ENCODE data around the gene USP46.

Gene USP46

DNA sequence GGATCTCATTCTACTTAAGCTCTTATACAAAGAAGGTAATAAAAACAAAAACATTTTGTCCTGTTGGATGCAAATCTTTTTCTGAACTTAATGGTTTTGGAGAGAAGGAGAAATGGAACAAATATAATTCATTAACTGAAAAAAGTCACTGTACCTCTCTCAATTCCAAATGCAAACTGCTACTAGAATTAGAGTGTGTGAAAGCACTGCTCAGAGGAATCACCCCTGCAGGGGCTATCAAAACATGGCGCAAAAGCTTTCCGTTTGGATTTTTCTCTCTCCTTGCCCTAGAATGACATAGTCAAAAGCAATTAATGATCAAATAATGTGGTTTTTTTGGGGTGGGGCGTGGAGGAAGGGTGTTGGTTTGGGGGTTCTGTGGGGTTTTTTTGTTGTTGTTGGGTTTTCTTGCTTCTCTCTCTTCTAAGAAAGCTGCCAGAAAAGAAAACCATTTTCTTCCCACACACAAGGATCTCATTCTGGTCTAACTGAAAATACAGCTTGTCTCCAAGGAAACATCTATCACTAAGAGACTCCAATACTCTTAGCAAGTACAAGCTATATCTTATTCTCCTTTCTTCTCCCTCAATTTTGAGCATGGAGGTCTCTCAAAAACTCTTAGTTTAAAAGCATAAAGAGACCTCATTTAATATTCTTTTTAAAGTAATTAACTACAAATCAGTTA is 41.6 kb downstream of the USP46 start:
- DNase-seq: no peak

DNA sequence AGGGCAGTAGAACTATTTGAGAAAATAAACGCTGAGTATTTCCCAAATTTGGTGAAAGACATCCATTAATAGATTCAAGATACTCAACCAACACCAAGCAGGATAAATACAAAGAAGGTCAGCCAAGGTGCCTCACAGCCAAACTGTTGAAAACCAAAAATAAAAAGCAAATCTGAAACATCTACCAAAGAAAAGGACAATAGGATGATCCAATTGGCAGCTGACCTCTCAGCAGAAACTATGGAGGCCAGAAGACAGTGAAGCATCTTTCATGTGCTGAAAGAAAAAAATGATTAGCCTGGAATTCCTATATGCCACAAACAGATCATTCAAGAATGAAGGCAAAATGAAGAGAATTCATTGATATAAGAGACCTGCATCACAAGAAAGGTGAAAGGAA is 44.9 kb downstream of the USP46 start:
- DNase-seq: no peak

DNA sequence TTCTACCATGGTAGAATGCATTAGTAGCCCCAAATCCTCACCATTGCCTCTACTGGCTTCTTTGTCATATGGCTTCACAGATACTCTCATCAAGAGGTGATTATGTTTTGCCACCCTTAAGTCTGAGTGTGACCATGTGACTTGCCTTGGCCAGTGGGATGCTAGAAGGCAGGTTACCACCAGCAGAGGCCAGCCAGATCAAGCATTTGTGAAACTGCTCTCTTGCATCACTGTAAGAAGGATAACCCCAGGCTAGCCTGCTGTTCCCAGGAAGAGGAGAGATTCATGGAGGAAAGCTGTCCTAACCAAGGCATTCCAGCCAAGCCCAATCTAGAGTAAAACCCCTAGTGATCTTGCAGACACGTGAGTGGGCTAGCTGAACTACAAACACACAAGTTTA is 46.8 kb downstream of the USP46 start:
- DNase-seq: no peak

DNA sequence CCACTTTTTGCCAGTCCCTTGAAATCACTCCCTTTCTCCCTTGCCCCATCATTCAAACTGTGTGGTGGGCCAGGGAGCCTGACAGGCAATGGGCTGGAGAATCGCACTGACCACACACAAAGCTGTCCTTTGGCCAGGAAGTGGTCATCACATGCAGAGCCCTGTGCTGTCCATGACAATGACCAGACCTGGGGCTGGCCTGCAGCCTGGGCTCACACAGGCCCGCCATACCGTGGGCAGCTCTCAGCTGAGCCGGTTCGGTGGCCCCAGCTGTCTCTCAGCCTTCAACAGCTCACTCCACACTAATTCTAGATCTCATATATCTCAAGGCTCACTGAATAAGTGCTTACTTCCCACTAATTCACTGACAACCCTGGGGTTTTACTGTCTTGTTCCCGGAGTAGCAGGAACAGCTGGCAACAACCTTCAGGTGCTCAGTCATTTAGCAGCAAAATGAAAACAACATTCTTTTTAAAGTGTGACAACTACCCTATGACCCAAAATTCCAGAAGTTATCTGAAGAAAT is 48.0 kb downstream of the USP46 start:
- DNase-seq: no peak

DNA sequence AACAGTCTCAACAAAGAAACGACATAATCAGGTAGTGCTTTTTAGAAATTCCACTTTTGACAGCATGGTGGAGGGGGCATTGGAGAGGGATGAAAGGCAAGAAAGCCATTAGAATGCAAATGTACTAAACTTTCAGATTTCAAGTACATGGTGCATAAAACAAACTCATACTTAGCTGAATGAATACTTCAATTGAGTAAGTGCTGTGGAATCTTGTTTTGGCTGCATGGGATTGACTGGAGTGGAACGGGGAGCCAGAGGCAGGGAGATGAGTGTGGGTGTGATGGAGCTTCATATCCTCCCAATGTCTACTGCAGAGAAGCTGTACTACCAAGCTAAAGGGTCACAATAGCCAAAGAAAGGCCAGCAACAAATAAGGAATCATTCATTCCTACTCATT is 52.4 kb downstream of the USP46 start:
- DNase-seq: no peak

DNA sequence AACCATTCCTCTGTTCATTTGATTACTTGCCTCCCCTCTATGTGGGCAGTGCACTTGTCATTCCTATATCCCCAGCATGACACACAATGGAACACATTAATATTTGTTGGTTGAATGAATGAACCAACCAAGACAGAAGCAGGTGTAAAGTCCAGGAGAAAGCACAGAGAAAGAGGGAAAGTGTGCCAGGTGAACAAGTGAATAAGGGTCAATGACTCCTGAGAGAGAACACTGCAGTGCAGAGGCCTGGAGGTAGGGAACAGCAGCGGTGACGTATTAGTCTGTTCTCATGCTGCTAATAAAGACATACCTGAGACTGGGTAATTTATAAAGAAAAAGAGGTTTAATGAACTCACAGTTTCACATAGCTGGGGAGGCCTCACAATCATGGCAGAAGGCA is 53.1 kb downstream of the USP46 start:
- no peak for DNase-seq

DNA sequence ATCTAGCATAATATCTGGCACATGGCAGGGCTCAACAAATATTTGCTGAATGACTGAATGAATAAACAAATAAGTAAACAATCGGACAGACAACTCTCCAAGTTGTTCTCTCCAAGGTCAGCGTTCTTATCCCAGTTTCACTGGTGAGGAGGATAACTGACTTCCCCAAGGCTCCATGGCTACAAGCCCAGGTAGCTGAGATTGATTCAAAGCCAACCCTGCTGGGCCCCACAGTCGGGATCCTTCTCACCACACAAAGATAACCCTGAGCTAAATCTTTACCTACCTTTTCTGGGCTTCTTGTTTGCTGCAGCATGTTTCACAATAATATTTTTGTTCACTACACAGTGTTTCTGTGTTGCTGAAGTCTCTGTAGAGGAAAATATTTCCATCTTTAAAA is 54.9 kb downstream of the USP46 start:
- no peak for DNase-seq

DNA sequence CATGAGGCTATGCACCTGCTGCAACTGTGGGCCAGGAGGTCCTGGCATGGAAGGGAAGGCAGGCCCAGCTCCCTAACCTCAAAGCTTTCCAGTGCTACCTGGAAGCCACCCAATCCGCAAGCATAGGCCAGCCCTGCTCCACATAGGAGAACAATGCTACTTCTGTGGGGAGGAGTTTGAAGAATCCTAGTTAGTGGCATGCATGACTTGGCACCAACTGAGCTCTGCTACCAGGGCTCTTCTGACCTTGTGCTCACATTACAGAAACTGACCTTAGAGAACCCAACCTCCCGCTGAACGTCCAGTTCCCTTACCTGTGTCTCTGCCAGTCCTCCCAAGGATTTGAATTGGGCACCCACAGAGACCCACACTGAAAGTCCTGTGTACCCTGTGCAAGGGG is 58.8 kb downstream of the USP46 start:
- no peak for DNase-seq

DNA sequence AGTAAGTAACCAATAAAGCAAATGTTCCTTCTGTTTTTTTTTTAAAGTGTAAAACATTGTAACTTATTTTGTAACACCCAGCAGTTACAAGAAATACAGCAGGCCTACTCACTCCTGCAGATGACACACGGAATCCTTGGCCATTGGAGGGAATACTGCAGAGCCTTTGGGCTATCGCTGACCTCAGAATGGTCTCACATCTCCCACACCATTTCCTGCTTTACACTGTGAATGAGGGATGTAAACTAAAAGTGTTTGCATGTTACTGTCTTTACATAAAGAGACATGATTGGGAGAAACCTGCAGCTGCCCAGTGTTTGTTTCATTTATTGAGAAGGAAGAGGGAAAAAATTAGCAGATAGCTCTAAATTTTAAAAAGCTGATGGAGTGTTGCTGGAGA is 64.1 kb downstream of the USP46 start:
- no peak for DNase-seq

DNA sequence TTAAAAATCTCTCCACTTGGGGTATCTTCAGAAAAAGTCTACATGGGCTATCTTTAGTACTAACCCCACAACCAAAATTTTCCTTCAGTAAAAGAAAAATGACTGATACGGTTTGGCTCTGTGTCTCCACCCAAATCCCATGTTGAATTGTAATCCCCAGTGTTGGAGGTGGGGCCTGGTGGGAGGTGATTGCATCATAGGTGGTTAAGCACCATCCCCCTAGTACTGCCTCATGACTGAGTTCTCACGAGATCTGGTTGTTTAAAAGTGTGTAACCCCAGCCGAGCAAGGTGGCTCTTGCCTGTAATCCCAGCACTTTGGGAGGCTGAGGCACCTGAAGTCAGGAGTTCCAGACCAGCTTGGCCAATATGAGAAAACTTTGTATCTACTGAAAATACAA is 66.8 kb downstream of the USP46 start:
- no peak for DNase-seq

DNA sequence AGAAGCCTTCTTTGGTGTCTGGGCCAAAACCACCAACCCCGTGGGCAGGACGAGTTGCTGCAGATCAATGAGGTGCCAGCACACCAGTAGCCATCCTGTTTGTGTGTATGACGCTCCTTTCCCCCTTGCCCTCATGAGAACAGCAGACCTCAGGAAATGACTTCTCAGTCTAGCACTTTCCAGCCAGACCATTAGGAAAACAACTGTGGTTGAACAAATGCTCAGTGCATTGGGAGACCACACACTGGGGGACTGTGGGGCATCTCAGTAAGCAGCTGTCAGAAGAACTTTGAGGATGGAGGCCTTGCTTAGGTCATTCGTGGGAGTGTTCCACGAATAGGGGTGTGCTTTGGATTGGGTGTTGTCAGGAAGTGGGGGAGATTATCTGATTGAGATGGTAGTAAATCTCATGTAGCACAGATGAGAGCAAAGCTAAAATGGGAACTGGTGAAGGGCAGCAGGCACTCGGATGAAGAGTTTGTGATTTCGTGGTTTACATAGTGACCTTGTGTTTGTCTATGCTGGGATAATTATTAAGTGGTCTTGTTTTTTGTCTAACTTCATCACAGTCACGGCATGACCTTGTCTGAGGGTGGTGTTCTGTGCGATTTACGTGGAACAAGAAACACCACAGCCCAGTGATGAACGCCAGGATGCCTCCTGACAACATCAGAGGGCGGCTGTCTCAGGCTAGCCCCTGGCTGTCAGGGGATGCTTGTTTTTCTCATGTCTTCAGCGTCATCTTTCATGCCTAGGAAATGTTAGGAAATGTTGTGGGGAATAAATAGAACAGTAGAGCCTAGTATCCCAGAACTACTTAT is 70.1 kb downstream of the USP46 start:
- no peak for DNase-seq

DNA sequence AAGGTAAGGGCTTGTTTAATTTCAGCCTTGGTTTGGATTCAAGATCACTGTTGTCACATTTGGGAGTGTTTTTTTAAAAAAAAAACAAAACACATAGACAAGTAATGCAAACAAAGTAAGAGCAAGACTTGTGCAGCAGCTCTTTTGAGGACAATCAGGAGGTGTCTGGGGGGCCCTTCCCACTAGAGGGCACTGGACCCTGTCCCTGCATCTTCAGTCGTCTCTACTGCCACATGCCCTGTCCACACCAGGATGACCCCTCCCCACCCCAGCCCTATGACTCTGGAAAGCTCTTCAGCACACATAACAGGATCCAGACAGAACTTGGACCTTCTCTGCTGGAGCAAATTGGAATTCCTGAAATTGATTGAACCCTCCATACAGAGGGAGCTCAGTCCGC is 71.0 kb downstream of the USP46 start:
- DNase-seq: no peak

DNA sequence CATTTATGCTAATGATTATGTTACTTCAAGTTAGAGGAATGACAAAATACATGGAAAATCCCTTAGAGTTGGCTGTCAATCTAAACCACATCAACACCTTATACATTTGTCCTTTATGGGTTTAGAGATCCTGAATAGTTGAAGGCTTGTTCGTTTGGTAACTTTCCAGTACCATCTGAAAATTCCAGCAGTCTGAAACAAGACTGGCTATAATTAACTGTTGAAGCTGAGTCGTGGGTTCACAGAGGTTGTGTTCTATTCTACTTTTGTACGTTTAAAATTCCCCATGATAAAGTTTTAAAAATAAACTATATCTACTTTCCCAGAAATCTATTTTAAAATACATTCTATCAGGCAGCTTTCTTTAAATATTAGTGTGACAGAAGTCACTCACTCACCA is 73.0 kb downstream of the USP46 start:
- no peak for DNase-seq

DNA sequence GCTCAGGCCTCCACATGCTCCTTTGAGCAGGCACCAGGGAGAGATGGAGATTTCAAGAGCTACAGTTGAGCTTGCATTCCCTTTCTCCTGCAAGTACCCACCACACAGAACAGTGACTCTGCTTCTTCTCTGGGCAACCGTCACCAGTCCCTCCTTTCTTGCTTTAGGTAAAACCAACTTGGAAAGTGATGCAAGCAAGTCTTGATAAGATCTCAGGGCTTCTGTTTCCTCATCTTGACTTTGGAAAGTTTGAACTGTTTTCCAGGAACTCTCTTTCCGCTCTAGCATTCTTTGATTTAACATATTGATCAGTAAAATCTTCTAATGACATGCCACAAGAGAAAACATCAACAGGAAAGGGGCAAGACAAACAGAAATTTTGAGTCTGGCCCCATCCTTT is 73.7 kb downstream of the USP46 start:
- no peak for DNase-seq

DNA sequence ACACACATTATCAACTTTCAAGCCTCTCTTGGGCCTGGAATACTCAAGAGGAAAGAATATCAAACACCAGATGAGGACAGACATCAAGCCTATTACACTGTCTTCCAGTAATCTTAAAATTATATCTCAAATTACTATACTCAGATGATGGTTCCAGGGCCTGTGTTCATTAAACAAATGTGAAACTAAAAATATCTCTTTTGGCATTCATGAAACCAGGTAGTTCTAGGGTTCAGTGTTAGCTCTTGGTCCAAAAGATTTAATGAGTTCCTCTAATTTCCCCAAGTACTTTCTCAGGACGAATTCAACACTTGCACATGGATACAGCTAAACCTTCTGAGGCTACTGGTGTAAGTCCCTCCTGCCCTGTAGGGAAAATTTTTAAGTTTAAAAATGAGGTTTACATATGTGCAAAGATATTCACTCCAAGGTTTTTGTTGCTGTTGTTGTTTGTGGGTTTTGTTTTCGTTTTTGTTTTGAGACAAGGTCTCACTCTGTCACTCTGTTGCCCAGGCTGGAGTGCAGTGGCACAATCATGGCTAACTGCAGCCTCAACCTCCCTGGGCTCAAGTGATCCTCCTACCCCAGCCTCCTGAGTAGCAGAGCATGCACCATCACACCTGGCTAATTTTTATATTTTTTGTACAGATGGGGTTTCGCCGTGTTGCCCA is 79.4 kb downstream of the USP46 start:
- no peak for DNase-seq

DNA sequence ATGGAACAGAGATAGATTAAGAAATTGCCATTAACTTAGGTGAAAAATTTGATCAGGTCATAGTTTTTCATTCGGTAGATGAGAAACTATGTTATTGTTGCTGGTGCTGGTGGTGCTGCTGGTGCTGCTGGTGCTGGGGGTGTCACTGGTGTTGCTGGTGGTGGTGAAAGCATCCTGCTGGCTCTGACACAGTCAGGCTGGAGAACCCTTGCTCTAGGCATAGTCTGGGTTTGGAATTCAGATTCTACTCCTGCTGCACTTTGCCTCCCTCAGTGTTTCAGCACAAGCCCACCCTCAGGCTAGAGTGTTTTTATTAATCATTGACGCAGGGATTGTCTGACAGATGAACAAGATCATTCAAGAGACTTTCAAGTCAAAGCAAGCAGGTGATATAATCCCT is 80.2 kb downstream of the USP46 start:
- no peak for DNase-seq

DNA sequence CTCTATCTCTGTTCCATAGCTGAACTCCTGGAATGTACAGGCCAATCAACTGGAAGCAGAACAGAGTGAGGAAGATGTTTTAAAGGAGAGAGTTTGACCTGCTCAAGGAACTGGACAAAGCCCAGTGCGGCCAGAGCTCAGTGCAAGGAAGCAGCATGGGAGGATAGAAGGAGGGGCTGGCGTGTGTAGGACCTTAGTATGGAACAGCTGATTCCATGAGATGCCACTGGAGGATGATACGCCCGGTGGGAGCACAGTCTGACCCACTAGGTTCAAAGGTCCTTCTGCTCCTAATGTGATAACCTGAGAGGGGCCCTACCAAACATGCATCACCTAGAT is 81.5 kb downstream of the USP46 start:
- no peak for DNase-seq

DNA sequence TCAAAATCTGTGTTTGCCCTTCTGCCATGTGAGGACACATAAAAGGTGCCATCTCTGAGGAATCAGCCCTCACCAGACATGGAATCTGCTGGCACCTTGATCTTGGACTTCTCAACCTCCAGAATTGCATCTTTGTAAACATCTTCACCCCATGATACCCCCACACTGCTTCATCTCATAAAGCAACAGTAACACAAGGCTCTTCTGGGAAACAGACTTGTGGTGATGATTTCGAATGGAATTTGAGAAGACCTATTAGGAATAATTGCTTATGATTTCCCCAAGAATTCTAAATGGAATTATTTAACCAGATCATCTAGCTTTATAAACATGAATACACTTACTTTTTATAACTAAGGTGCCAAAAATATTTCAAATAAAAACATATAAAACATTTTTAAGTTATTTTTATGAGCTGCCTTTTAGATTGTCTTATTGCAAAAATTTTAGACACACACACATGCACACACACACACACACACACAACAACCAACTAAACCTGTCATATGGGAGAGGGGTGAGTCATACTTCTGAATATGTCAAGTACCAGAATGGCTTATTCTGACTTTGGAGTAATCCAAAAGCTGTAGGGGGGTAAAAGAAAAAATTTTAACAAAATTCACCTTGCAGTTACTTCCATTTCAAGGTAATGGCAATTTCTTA is 82.0 kb downstream of the USP46 start:
- DNase-seq: no peak

DNA sequence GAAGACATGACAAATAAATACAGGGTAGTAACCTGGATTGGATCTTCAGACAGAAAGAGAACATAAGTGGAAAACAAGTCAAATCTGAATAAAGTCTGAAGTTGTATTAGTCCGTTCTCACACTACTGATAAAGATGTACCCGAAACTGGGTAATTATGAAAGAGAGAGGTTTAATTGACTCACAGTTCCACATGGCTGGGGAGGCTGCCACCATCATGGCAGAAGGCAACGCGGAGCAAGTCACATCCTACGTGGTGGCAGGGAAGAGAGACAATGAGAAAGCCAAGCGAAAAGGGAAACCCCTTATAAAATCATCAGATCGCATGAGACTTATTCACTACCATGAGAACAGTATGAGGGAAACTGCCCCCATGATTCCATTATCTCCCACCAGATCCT is 82.8 kb downstream of the USP46 start:
- no peak for DNase-seq

DNA sequence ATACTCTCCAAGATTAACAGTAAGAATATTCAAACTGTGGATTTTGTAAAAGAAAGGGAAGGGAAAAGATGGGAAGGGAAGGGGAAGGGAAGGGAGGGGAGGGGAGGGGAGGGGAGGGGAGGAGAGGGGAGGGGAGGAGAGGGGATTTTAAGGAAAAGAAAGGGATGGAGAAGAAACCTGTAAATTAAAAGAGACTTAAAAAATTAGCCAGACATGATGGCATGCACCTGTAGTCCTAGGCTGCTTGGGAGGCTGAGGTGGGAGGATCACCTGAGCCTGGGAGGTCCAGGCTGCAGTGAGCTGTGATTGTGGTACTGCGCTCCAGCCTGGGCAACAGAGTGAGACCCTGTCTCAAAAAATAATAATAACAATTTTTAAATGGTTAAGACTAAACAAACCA is 83.7 kb downstream of the USP46 start:
- no peak for DNase-seq

DNA sequence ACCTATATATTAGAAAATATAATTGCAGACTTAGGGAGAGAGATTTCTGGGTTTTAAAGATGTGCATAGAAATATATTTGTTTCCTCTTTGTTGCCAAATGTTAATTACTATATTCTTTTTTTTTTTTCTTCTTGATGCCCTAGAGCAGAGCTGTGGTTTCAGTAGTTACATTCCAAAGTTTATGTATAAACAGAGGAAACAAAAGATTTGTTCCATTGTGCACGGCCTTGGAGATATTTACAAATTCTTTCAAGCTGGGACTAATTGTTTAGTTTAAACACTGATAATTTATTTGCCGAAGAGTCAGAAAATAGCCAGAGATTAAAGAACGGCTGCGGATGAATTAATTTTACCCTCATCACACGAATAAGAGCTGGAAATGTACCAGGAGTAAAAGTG is 85.1 kb downstream of the USP46 start:
- no peak for DNase-seq

DNA sequence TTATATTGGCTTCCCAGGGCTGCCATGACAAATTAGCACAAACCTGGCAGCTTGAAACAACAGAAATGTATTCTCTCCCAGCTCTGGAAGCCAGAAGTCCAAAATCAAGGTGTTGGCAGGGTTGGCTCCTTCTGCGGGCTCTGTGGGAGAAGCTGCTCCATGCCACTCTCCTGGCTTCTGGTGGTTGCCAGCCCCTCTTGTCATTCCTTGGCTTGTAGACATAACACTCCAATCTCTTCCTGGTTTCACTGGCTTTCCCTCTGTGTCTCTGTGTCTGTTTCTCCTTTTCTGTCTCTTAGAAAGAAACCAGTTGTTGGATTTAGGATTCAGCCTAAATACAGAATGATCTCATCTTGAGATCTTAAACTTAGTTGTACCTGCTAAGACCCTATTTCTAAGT is 85.5 kb downstream of the USP46 start:
- no peak for DNase-seq

DNA sequence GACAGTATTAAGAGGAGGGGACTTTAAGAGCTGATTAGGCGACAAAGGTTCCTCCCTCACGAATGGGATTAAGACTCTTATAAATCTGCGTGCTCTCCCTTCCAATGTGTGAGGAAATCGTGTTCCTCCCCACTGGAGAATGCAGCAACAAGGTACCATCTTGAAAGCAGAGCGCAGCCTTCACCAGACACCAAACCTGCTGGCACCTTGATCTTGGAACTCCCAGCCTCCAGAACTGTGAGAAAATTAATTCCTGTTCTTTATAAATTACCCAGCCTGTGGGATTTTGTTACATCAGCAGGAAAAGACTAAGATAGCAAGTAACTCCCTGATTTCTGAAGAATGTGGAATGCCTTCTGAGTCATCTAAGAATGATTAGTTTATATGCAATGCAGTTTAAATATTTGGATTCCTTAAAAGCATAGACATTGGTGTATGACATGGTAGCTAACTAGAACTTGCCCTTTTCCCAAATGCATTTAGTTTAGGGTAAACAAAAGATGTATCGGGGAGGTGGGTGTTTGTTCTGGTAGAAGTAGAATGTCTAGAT is 86.1 kb downstream of the USP46 start:
- DNase-seq: no peak
